ENCODE data around the gene PIK3R2.

PIK3R2 gene

GRCh38 chr19:18174983-18175382, 22.0 kb downstream of the PIK3R2 start:
- DNase-seq: no peak

DNA sequence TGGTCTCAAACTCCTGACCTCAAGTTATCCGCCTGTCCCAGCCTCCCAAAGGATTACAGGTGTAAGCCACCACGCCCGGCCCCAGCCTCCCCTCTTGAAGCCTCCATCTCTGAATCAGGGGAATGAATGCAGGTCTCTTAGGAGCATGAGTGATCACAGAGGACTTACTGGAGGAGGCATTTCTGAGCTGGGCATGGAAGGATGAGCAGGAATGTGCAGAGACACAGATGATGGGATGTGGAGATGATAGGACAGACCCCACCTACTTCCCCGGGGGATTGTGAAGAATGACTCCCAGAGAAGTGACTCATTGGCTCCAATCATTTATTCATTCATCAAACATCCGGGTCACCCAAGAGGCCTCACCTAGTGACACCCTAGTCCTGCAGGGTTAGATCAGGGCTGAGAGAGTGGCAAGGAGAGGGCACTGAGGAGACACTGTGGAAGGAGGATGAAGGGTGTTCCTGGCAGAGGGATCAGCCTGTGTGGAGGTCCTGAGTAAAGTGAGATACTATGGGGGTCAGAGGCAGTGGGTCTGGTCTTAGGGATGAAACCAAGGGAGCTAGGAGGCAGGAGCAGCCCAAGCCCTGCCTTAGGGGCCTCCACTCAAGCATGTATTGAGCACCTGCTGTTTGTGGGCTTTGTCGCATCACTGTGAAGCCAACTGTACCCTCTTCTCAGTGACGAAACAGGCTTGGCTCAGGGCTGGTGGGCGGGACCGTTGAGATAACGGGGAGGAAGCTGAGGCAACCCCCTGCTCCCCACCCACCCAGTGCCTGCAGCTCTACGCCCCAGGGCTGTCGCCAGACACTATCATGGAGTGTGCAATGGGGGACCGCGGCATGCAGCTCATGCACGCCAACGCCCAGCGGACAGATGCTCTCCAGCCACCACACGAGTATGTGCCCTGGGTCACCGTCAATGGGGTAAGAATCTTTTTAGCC, 23.7 kb downstream of the PIK3R2 start:
- DNase-seq: no peak

DNA sequence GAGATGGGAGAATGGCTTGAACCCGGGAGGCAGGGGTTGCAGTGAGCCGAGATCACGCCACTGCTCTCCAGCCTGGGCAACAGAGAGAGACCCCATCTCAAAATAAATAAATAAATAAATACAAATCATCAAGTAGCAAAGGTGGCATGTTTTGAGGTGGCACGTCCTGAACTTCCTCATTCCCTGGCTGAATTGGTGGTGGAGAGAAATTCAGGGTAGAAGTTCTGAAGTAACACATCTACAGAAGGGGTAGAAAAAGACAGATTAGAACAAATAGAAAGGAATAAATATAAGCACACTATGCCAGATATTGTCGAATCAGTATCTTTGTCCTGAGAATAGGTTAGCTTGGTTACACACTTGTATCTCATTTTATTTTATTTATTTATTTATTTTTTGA, 27.0 kb downstream of the PIK3R2 start:
- no peak for DNase-seq

GRCh38 chr19:18183529-18183928, 30.6 kb downstream of the PIK3R2 start:
- DNase-seq: no peak

- DNase-seq: no peak
Measured at GRCh38 chr19:18185538-18185937, 32.6 kb downstream of the PIK3R2 start.

GRCh38 chr19:18190278-18190677, 37.3 kb downstream of the PIK3R2 start:
- no peak for DNase-seq

DNA sequence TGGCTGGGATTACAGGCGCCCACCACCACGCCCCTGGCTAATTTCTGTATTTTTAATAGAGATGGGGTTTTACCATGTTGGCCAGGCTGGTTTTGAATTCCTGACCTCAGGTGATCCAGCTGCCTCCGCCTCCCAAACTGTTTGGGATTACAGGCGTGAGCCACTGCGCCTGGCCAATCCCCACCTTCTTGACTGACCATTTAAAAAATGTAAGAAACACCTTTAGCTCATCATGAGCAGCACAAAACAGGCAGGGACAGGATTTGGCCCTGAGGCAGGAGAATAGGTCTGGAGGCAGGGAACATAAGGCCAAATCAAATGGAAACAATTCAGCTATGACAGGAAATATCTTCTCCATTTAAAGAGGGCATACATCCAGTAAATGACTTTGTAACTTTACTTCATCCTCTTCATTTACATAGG, 38.7 kb downstream of the PIK3R2 start:
- no peak for DNase-seq

DNA sequence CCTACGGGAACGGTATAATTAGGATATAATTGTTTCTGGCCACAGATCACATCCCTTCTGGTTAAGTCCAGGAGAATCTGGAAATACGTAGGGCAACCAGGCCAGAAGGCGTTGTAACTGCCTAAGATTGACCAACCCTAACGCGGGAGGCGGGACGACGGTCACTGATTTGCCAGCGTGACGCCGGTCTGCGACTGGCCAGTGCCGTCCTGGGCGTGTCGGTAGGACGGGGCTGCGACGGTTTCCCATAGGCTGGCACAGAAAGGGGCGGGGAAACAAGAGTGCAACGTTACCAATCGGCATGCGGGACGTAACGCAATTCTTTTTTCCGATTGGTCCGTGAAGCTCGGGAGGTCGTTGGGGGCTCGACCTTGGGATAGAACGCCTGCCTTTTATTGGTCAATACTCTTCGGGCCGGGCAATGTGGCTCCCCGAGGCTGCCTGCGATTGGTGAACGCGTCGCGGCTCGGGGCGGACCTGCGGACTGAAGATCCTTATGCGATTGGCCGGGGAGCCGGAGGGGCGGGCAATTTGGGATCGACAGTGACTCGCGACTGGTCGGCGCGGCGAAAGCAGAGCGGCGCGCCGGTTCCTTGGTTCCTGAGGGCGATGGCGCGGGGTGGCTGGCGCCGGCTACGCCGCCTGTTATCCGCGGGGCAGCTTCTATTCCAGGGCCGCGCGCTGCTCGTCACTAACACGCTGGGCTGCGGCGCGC, 39.9 kb downstream of the PIK3R2 start, which contains the start of gene MPV17L2:
MPV17L2 (plus strand) TSS at position 546 of the 715 bp plus-strand sequence; CDS start at position 610, 64 bp downstream.
- peak; percentile 100 for DNase-seq

DNA sequence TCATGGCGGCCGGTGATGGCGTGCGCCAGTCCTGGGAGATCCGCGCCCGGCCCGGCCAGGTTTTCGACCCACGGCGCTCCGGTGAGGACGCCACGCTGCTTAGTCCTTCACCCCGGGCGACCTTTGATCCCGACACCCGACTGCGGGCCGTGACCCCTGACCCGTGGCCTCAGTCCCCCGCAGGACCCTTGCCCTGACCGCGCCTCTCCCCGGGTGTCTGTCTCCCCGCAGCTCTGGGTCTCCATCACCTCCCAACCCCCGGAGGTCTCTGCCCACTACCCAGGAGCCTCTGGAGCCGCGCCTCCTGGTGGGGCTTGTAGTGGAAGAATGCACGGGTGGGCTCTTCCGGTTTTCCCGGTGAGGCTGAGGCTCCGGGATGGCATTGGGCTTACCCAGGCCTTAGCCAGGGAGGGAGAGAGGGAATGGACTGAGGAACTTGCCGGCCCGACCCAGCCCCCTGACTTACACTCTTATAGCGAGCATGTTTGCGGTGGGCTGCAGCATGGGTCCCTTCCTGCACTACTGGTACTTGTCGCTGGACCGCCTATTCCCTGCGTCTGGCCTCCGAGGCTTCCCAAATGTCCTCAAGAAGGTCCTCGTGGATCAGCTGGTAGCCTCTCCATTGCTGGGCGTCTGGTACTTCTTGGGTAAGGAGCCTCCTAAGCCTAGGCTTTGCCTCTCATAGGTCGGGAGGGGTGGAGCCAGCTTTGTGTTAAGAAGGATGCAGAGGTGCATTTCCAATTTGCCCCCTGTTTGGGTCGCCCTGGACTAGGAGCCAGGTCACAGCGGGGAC, 40.6 kb downstream of the PIK3R2 start:
- no peak for DNase-seq

DNA sequence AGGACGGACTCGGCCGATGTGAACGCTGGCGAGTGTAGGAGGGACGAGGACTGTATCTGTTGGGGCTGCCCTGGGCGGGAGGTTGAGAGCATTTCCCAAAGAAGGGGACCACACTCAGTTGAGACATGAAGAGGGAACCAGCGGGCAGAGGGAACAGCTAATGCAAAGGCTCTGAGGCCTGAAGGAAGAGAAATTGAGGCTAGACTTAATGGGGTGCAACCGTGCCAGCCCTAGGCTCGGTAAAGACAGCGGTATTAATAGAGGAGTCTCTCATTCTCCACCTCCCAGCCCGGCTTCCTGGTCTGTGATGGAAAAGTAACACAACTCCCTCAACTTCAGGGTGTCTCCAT, 41.2 kb downstream of the PIK3R2 start:
- DNase-seq: no peak

DNA sequence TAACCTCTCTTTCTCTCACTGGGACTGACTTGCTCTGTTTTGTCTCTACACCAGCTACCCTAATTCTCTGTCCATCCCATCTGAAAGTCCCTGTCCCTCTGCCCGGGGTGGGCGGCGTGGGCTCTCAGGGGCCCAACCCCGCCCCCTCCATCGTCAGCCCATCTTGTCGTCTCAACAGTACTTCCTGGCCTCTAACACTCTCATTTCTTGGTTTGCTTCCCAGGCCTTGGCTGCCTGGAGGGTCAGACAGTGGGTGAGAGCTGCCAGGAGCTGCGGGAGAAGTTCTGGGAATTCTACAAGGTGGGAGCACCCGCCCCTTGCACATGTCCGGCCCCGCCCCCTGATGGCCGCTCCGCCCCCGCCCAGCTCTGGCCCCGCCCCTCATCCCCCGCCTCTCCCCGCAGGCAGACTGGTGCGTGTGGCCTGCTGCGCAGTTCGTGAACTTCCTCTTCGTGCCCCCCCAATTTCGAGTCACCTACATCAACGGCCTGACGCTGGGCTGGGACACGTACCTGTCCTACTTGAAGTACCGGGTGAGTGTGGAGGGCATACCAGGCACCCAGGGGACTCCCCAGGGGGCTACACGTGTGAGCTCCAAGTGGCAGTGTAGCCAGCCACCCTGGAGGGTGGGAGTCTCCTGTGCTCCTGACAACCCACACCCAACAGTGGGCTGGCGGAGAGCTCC, 41.7 kb downstream of the PIK3R2 start:
- no peak for DNase-seq

GRCh38 chr19:18196511-18196845, 43.5 kb downstream of the PIK3R2 start:
- DNase-seq: no peak

DNA sequence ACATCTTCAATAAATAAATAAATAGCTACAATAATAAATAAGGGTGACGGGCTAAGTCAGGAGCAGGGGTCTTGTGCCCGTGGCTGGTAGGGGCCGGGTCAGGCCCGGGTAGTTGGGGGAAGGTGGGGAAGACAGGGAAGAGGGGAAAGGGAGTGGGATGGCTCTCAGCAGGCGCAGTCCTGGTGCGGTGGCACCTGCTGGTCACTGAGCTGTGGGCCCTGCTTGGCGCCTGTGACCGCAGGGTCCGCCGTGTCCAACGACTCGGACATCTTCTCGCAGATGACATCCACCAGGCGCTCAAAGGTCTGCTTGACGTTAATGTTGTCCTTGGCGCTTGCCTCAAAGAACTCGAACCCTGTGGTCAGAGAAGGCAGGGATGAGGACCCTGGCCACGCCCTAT, 44.3 kb downstream of the PIK3R2 start:
- no peak for DNase-seq

- DNase-seq: no peak
Measured at GRCh38 chr19:18197941-18198340, 45.0 kb downstream of the PIK3R2 start.

DNA sequence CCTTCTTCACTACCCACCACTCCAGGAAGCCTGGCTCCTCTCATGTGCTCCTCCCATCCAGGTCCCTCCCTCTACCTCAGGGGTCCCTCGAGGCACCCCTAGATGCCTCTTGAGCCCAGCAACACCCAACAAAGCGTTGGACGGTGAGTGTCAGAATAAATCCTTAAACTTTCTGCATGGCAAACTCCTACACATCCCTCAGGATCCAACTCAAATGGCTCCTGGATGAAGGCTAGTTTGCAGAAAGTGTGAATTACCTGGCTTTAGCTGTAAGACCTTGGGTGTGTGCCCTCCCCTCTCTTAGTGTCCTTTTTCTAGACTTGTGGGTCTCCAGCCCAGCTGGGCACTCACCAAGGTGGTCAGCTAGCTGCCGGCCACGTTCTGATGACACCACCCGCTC, 45.4 kb downstream of the PIK3R2 start:
- no peak for DNase-seq

- no peak for DNase-seq
Measured at GRCh38 chr19:18202397-18202777, 49.4 kb downstream of the PIK3R2 start.

DNA sequence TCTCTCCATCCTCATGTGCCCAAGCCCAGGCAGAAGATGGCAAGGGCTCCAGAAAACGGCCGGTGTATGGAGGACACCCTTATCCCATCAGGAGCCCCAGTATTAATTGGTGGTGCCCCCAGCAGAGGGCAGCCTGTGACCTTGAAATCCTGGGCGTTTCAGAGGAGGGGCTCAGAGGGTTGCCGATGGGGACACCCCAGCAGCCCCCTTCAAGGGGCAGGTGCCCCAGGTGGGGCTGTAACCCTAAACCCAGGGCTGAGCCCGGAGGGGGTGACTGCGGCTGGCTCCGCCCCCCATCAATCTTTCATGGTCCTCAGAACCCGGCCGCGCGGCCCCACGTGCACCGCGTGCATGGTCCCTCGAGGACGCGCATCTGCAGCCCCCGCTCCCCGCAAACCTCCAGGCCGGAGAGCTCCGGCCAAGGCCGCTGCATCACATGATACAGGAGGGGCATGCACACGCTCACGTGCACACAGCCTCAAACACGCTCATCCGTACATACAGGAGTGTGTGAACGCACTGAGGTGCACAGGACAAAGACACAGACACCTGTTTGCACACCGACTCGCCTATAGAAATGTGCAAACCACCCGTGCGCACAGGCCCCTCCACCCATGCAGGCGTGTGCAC, 49.9 kb downstream of the PIK3R2 start:
- peak; percentile 44 for DNase-seq

DNA sequence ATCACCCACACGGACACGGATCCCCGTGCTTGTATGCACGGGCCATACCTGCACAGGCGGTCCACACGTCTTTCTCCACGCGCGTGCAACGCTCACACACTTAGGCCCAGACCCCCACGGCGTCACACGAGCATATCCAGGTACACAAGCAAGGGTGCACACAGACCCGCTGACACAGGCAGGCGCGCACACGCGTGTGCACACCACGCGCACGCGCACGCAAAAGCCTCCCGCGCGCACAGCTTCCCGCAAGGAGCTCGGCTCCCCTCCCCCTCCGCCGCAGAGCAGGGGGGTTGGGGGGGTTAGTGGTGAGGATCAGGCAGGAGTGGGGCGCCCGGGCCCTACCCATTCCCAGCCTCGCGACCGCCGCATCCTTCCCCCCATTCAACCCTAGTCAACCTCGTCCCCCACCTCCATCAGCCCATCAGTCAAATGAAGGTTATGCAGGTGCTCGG, 50.5 kb downstream of the PIK3R2 start:
- DNase-seq: no peak

- DNase-seq: peak; percentile 100
Measured at GRCh38 chr19:18203863-18204393, 51.0 kb downstream of the PIK3R2 start, which contains the start of gene RAB3A. Gene RAB3A (minus strand): TSS chr19:18204042. CDS start chr19:18202740, 1,302 bp downstream.

- DNase-seq: no peak
Measured at GRCh38 chr19:18204394-18205199, 51.6 kb downstream of the PIK3R2 start.
